HCT116 (cell line): ENCODE measurements around the gene STARD3. TPM values are rescaled to one million over a fixed set of nuclear protein-coding genes. Genes with fewer than 3 reads are reported as not detected.

Source experiments
- ATAC-seq: fragments of 200-7000 bp; cut with Tn5 transposase; 2 replicates; pipeline ENCODE4 v1.9.1; 2020; ENCODE audit warnings: mild to moderate bottlenecking, moderate library complexity
- BruUV-seq: library from RNA; stranded (reverse); fragments of 400-500 nt; replicated peaks from 2 replicates; lab custom pipeline; 2021; lab: Mats Ljungman, UMichigan
- CTCF ChIA-PET: fragments of 300-600 bp; sonication (Branson Sonifier 250); formaldehyde crosslinking; loops from one replicate; lab custom pipeline; 2021; ENCODE audit warnings: antibody characterized with exemption; lab: Charles Lee
- POLR2A ChIA-PET: fragments of 300-600, 350-600 bp; sonication (Branson Sonifier 250); formaldehyde crosslinking; loops from one replicate; lab custom pipeline; 2021; ENCODE audit warnings: antibody characterized with exemption; lab: Charles Lee
- RAD21 ChIA-PET, 2 experiments: fragments of 300-600 bp; sonication (Branson Sonifier 250); formaldehyde crosslinking; loops; one replicate each; lab custom pipeline; 2023; ENCODE audit warnings: low total read pairs in 2 of 2; ENCODE audit not compliant: uncharacterized antibody in 2 of 2, unreplicated experiment in 2 of 2, low non-redundant PET in 1 of 2; lab: Charles Lee
- DNase-seq: peaks from one replicate; pipeline ENCODE4 v3.0.0-alpha.2; 2010; ENCODE audit warnings: low read depth, low spot score
- H2AFZ ChIP-seq: fragments of 200-600 bp; shearing (Covaris generic), sonication (generic); 2 replicates; pipeline ENCODE4 v1.6.1; 2017; ENCODE audit warnings: low read depth, mixed run types, mixed read lengths, antibody characterized with exemption, low read length; ENCODE audit not compliant: poor library complexity, severe bottlenecking
- H3K27ac ChIP-seq: 2 replicates; pipeline ENCODE4 v1.5.1; 2012; ENCODE audit warnings: low read depth, low read length
- H3K27me3 ChIP-seq: fragments of 200-600 bp; sonication (generic); 2 replicates; pipeline ENCODE4 v1.6.1; 2016; ENCODE audit warnings: mixed run types, low read length, mixed read lengths; ENCODE audit not compliant: insufficient read depth
- H3K36me3 ChIP-seq, 2 experiments: fragments of 200-500 bp in 1 of 2; fragments of 200-600 bp in 1 of 2; sonication (Bioruptor generic) in 1 of 2; sonication (generic) in 1 of 2; 2 replicates each; pipeline versions ENCODE4 v1.5.1 to v1.6.1; 2014 to 2016; ENCODE audit warnings: low read length in 2 of 2, inconsistent platforms in 1 of 2, mixed read lengths in 1 of 2, mixed run types in 1 of 2; ENCODE audit not compliant: insufficient read depth in 2 of 2, control insufficient read depth in 1 of 2
- H3K4me1 ChIP-seq, 2 experiments: fragments of 200-600 bp in 1 of 2; sonication (generic) in 1 of 2; 2 replicates each; pipeline versions ENCODE4 v1.5.1 to v1.6.1; 2012 to 2017; ENCODE audit warnings: low read length in 2 of 2, inconsistent platforms in 1 of 2, mild to moderate bottlenecking in 1 of 2, mixed read lengths in 1 of 2, mixed run types in 1 of 2, moderate library complexity in 1 of 2; ENCODE audit not compliant: insufficient read depth in 2 of 2, control insufficient read depth in 1 of 2
- H3K4me2 ChIP-seq: fragments of 200-600 bp; sonication (generic); 2 replicates; pipeline ENCODE4 v1.6.1; 2017; ENCODE audit warnings: mixed run types, low read length, mixed read lengths
- H3K4me3 ChIP-seq, 2 experiments: fragments of 200-600 bp in 1 of 2; sonication (generic) in 1 of 2; replicated peaks in 1 of 2; 2 replicates each; pipeline ENCODE4 v1.5.1; 2011 to 2016; ENCODE audit warnings: low read length in 2 of 2, control low read depth in 1 of 2, low read depth in 1 of 2, mild to moderate bottlenecking in 1 of 2, mixed read lengths in 1 of 2, mixed run types in 1 of 2
- H3K79me2 ChIP-seq: fragments of 200-600 bp; sonication (generic); 2 replicates; pipeline ENCODE4 v1.6.1; 2017; ENCODE audit warnings: mild to moderate bottlenecking, mixed run types, low read length, moderate library complexity, mixed read lengths; ENCODE audit not compliant: insufficient read depth
- H3K9ac ChIP-seq: fragments of 200-600 bp; sonication (generic); 2 replicates; pipeline ENCODE4 v1.6.1; 2016; ENCODE audit warnings: low read length, mixed read lengths
- H3K9me2 ChIP-seq: fragments of 200-600 bp; sonication (generic), shearing (Covaris generic); 2 replicates; pipeline ENCODE4 v1.6.1; 2017; ENCODE audit warnings: mixed run types, mild to moderate bottlenecking, moderate library complexity; ENCODE audit not compliant: insufficient read depth
- H3K9me3 ChIP-seq, 2 experiments: fragments of 200-500 bp in 1 of 2; fragments of 200-600 bp in 1 of 2; sonication (Bioruptor generic) in 1 of 2; sonication (generic) in 1 of 2; 2 replicates each; pipeline ENCODE4 v1.6.1; 2014 to 2017; ENCODE audit warnings: low read length in 2 of 2, mixed read lengths in 2 of 2, inconsistent platforms in 1 of 2, low read depth in 1 of 2, mild to moderate bottlenecking in 1 of 2, mixed run types in 1 of 2, moderate library complexity in 1 of 2; ENCODE audit not compliant: control insufficient read depth in 1 of 2, insufficient read depth in 1 of 2
- H4K20me1 ChIP-seq: fragments of 200-600 bp; sonication (generic), shearing (Covaris generic); 2 replicates; pipeline ENCODE4 v1.6.1; 2017; ENCODE audit warnings: mixed run types, mild to moderate bottlenecking, moderate library complexity; ENCODE audit not compliant: insufficient read depth
- POLR2AphosphoS5 ChIP-seq: IDR thresholded peaks from 2 replicates; pipeline ENCODE4 v1.6.1; 2011; ENCODE audit warnings: mild to moderate bottlenecking, low read depth, low read length, moderate library complexity
- SP1 ChIP-seq: IDR thresholded peaks from 2 replicates; pipeline ENCODE4 v1.6.1; 2012; ENCODE audit warnings: low read depth
- intact Hi-C: fragments of 100-400 bp; cut with micrococcal nuclease; formaldehyde crosslinking; loops from 2 replicates; pipeline ENCODE4 v1.10.0; 2022
- total RNA-seq: library from RNA; stranded (reverse); gene quantifications from one replicate; pipeline ENCODE4 v1.2.1, GENCODE V29; 2021; ENCODE audit not compliant: unreplicated experiment
- TF ChIP-seq, protein P1 (sequence below), 3 experiments: fragments of 200-600 bp in 1 of 3; sonication (generic) in 1 of 3; IDR thresholded peaks in 2 of 3; conservative IDR thresholded peaks in 1 of 3; 2 replicates each; pipeline ENCODE4 v1.5.1; 2012 to 2017; ENCODE audit warnings: low read depth in 2 of 3, low read length in 2 of 3, antibody characterized with exemption in 1 of 3, borderline replicate concordance in 1 of 3, control low read depth in 1 of 3, mild to moderate bottlenecking in 1 of 3, mixed read lengths in 1 of 3, mixed run types in 1 of 3, moderate library complexity in 1 of 3; ENCODE audit not compliant: insufficient read depth in 1 of 3

STARD3 gene
- total RNA-seq, 1 experiment from 2014 or later = 73.9 TPM

GRCh38 chr17:39663340-39663687 lies 26.4 kb downstream of the STARD3 start:
- Histone ChIP-seq H2AFZ (no peak overlapping the region), H4K20me1 (no peaks in the 10 kb centered on the region), H3K79me2 (no peaks in the 10 kb centered on the region), H3K27me3 (no peaks in the 10 kb centered on the region), H3K9me2 (no peaks in the 10 kb centered on the region), H3K36me3 (peaks cover 2 to 5% of the 10 kb centered on the region in 2 experiments; a peak in 1 of 4 replicates), H3K9ac (peak overlapping the region; percentile 57), H3K9me3 (no peaks in the 10 kb centered on the region), H3K4me3 (peak overlapping the region in 1 of 2 experiments; percentile 58; a peak in 2 of 4 replicates), H3K4me1 (peaks cover 26 to 37% of the 10 kb centered on the region in 2 experiments), H3K27ac (peak overlapping the region; percentile 64), H3K4me2 (peak overlapping the region; percentile 94)
- ATAC-seq (peak; percentile 39), DNase-seq (no peak)
- ChIA-PET POLR2A (no interaction called here), RAD21 (interaction anchor here in 1 of 2 experiments (0.6 kb wide), 1 partner anchor 618 kb away, joined by 4 read pairs; no protein-coding TSS in a partner anchor), CTCF (interaction anchor here (0.7 to 1.7 kb wide), 4 partner anchors 9 to 42 kb away, joined by 3 to 5 read pairs (median 4); no protein-coding TSS in a partner anchor)
- intact Hi-C loops = no loop called here
- TF ChIP-seq SP1 = no peak
- TF ChIP-seq, protein P1, sequence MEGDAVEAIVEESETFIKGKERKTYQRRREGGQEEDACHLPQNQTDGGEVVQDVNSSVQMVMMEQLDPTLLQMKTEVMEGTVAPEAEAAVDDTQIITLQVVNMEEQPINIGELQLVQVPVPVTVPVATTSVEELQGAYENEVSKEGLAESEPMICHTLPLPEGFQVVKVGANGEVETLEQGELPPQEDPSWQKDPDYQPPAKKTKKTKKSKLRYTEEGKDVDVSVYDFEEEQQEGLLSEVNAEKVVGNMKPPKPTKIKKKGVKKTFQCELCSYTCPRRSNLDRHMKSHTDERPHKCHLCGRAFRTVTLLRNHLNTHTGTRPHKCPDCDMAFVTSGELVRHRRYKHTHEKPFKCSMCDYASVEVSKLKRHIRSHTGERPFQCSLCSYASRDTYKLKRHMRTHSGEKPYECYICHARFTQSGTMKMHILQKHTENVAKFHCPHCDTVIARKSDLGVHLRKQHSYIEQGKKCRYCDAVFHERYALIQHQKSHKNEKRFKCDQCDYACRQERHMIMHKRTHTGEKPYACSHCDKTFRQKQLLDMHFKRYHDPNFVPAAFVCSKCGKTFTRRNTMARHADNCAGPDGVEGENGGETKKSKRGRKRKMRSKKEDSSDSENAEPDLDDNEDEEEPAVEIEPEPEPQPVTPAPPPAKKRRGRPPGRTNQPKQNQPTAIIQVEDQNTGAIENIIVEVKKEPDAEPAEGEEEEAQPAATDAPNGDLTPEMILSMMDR (IDR thresholded peaks at IDR 0.05 in 2 of 3, conservative IDR thresholded peaks at IDR 0.05 in 1 of 3; ENCODE audit: borderline replicate concordance in 1 of 3, insufficient read depth in 1 of 3, low read depth in 2 of 3, low read length in 2 of 3) = no peak
- BruUV-seq = no TSS peak

- Histone ChIP-seq H3K27me3 (no peaks in the 10 kb centered on the region), H3K36me3 (peaks cover 2 to 5% of the 10 kb centered on the region in 2 experiments; a peak in 1 of 4 replicates), H3K27ac (peak overlapping the region; percentile 64), H3K9me2 (no peaks in the 10 kb centered on the region), H3K9me3 (no peaks in the 10 kb centered on the region), H3K4me2 (peak overlapping the region; percentile 94), H4K20me1 (no peaks in the 10 kb centered on the region), H2AFZ (no peak overlapping the region), H3K4me3 (peak overlapping the region; percentile 36 to 58), H3K4me1 (peaks cover 26 to 37% of the 10 kb centered on the region in 2 experiments), H3K9ac (peak overlapping the region; percentile 57), H3K79me2 (no peaks in the 10 kb centered on the region)
- ATAC-seq (peak; percentile 95), DNase-seq (peak; percentile 35)
- TF ChIP-seq SP1 (no peak), POLR2AphosphoS5 (peak; percentile 51)
- RAD21 ChIA-PET = interaction anchor here in 1 of 2 experiments (0.6 kb wide), 1 partner anchor 618 kb away, joined by 4 read pairs; no protein-coding TSS in a partner anchor
- BruUV-seq = no TSS peak
- intact Hi-C loops = no loop called here
- CTCF ChIA-PET = interaction anchor here (0.7 to 1.7 kb wide), 4 partner anchors 10 to 42 kb away, joined by 3 to 4 read pairs (median 4); no protein-coding TSS in a partner anchor
- POLR2A ChIA-PET = no interaction called here
Observed at GRCh38 chr17:39663688-39664580, 27.0 kb downstream of the STARD3 start.
